ENCODE data around the gene KCMF1.

The KCMF1 gene

DNA sequence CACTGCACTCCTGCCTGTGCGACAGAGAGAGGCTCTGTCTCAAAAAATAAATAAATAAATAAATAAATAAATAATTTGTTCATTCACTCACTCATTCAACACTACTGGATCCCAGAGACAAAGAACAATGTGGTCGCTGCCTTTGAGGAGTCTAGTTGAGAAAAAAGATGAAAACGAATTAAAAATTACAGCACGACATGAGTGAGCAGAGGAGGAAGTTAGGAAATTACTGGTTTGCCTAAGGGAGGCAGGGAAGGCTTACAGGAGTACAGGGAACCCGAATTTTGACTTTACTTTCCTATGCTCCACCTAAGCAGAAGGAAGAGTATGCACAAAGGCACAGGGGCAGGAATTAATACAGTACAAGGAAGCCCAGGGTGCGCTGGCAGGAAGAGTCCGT lies 4.2 kb upstream of the KCMF1 start:
- TF ChIP-seq CREB1 (IDR thresholded peaks at IDR 0.05; ENCODE audit: low read depth) (no peak), EP300 (IDR thresholded peaks at IDR 0.05; ENCODE audit: borderline replicate concordance) (no peak), TEAD4 (IDR thresholded peaks at IDR 0.05) (no peak), YY1 (IDR thresholded peaks at IDR 0.05; ENCODE audit: low read depth) (no peak), FOXM1 (IDR thresholded peaks at IDR 0.05; ENCODE audit: borderline replicate concordance, low read depth) (no peak), TAF1 (IDR thresholded peaks at IDR 0.05; ENCODE audit: low read depth) (no peak), EGR1 (IDR thresholded peaks at IDR 0.05) (no peak), NFIC (IDR thresholded peaks at IDR 0.05) (no peak), REST (IDR thresholded peaks at IDR 0.05; ENCODE audit: low read depth) (no peak), USF1 (IDR thresholded peaks at IDR 0.05) (no peak)
- TF ChIP-seq, protein P1, sequence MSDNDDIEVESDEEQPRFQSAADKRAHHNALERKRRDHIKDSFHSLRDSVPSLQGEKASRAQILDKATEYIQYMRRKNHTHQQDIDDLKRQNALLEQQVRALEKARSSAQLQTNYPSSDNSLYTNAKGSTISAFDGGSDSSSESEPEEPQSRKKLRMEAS (IDR thresholded peaks at IDR 0.05): no peak

GRCh38 chr2:84969511-84970209 lies 1.3 kb upstream of the KCMF1 start:
- TF ChIP-seq EP300 (IDR thresholded peaks at IDR 0.05; ENCODE audit: borderline replicate concordance): no peak
- TF ChIP-seq, protein P1 (IDR thresholded peaks at IDR 0.05): peak; percentile 88
- TF ChIP-seq EGR1 (IDR thresholded peaks at IDR 0.05): no peak
- TF ChIP-seq YY1 (IDR thresholded peaks at IDR 0.05; ENCODE audit: low read depth): no peak
- TF ChIP-seq NFIC (IDR thresholded peaks at IDR 0.05): no peak
- TF ChIP-seq USF1 (IDR thresholded peaks at IDR 0.05): no peak
- no peak for TF ChIP-seq TEAD4 (IDR thresholded peaks at IDR 0.05)
- TF ChIP-seq CREB1 (IDR thresholded peaks at IDR 0.05; ENCODE audit: low read depth): no peak

DNA sequence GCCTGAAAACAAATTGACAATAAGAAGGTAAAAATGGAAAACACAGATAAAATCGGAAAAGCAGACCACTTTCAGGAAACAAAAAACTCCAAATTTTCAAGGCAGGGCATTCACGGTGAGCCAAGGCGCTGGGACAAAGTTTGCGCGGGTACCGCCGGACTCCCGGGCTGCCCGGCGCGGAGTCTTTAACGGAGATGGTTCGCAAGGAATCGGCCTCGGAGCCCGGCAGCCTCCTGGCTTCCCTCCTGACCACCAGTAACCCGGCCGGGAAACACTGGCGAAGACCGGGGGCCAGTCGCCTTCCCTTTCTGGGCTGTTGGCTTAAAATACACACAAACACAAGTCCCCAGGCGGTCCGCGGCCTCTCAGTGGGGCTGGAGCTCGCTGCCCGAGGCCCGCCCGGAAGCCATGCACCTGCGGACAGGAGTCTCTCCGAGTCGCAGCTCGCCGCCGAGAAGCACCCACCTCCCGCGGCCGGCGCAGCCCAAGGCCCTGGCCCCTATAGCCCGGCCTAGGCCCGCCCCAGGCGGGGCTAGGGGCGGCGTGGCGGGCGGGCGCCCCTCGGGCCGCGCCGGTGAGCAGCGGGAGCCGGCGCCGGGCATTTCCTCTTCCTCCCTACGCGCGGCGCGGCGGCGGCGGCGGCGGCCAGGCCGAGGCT lies 622 bp upstream of the KCMF1 start:
- TF ChIP-seq NFIC (IDR thresholded peaks at IDR 0.05) (no peak), CREB1 (IDR thresholded peaks at IDR 0.05; ENCODE audit: low read depth) (no peak), REST (IDR thresholded peaks at IDR 0.05; ENCODE audit: low read depth) (no peak), YY1 (IDR thresholded peaks at IDR 0.05; ENCODE audit: low read depth) (peak; percentile 70; the same call in 1 of the 2 replicates), EP300 (IDR thresholded peaks at IDR 0.05; ENCODE audit: borderline replicate concordance) (no peak), CEBPB (IDR thresholded peaks at IDR 0.05) (no peak), EGR1 (IDR thresholded peaks at IDR 0.05) (no peak), ZBTB7A (IDR thresholded peaks at IDR 0.05; ENCODE audit: low read depth) (peak; percentile 52; the same call in 1 of the 2 replicates), TEAD4 (IDR thresholded peaks at IDR 0.05) (no peak), TCF12 (IDR thresholded peaks at IDR 0.05; ENCODE audit: low read depth) (no peak), RAD21 (IDR thresholded peaks at IDR 0.05; ENCODE audit: low read depth) (no peak), USF1 (IDR thresholded peaks at IDR 0.05) (no peak), TAF1 (IDR thresholded peaks at IDR 0.05; ENCODE audit: low read depth) (peak; percentile 67), FOXM1 (IDR thresholded peaks at IDR 0.05; ENCODE audit: borderline replicate concordance, low read depth) (no peak)
- TF ChIP-seq, protein P1 (IDR thresholded peaks at IDR 0.05): no peak

DNA sequence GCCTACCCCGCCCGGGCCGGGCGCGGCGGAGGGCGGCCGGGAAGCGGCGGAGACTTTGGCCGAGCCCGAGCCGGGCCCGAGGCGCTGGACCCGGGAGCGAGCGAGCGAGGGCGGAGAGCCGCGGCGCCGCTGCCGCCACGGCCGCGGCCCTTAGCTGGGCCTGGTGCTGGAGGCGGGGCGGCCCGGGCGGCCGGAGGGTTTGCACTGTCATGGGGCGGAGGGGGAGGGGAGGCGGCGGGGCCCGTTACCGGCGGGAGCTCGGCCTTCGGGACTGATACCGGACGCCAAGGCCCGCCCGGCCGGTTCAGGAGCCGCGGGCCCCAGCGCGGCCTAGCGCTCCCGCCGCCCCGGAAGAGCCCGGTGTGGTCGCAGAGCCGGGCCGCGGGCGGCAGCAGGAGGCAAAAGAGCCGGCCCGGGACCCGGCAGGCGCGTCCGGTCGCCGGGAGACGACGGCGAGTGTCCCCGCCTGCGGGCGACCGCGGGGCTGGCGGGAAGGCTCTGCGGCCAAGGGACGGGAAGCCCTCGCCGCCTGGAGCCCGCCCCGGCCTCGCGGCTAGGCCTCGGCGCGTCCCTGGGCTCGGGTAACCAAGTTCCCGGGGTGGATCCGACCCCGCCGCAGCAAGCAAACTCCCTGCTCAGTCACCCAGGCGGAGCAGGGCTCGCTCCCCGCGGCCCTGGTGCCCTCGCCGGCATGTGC lies 697 bp downstream of the KCMF1 start:
- TF ChIP-seq, protein P1 (IDR thresholded peaks at IDR 0.05): peak; percentile 69
- TF ChIP-seq TAF1 (IDR thresholded peaks at IDR 0.05; ENCODE audit: low read depth): peak; percentile 73; the same call in 1 of the 2 replicates
- TF ChIP-seq NFIC (IDR thresholded peaks at IDR 0.05): no peak
- TF ChIP-seq YY1 (IDR thresholded peaks at IDR 0.05; ENCODE audit: low read depth): no peak
- TF ChIP-seq USF1 (IDR thresholded peaks at IDR 0.05): peak; percentile 17; the same call in 1 of the 2 replicates
- peak; percentile 39; the same call in 1 of the 2 replicates for TF ChIP-seq ZBTB7A (IDR thresholded peaks at IDR 0.05; ENCODE audit: low read depth)
